ENCODE data around the gene FRS3.

The FRS3 gene

GRCh38 chr6:41748102-41748477 is 31.6 kb downstream of the FRS3 start:
- no peak for TF ChIP-seq GATA1 (IDR thresholded peaks at IDR 0.05; ENCODE audit: low read depth, low read length)
- no peak for TF ChIP-seq POLR2A (IDR thresholded peaks at IDR 0.05; ENCODE audit: low read length)
- DNase-seq, result no peak

DNA sequence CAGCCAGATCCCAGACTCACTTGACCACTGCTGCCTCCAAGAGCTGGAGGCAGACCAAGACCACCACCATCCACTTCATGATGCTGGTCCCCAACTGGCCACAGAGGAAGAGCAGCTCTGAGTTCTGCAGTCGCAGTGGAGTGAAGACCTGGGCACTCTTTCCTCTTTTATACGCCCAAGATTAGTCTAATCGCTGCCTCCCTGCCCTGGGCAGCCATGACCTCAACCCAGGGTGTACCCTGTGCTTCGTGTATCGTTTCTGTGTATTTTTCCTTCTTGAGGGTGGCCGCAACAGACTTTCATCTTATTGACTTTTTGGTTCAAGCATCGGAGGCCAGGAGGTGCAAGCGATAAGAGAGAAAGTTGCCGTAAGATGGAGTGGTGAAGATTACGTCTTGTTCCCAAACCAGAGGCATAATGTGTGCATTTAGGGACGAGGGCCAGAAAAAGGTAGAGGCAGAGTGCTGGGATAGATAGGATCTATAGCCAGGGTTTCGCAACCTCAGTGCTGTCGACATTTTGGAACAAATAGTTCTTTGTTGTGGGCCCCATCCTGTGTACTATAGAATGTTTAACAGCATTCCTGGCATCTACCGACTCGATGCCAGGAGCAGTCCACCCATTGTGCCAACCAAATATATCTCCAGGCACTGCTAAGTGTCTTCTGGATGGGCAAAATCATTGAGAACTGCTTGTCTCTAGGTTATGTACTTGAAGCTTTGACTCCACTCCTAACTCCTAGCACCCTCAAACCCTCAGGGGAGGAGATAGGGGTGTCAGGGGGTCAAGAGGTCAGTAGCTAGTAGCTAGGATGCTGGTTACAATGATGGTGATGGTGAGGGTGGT is 32.2 kb downstream of the FRS3 start, which contains the start of gene PGC:
TSS of gene PGC (minus strand) at position 142 of the 846 bp plus-strand sequence. CDS start at position 79, 63 bp downstream.
- DNase-seq, result no peak
- TF ChIP-seq POLR2A (IDR thresholded peaks at IDR 0.05; ENCODE audit: low read length), result no peak
- TF ChIP-seq GATA1 (IDR thresholded peaks at IDR 0.05; ENCODE audit: low read depth, low read length), result no peak

DNA sequence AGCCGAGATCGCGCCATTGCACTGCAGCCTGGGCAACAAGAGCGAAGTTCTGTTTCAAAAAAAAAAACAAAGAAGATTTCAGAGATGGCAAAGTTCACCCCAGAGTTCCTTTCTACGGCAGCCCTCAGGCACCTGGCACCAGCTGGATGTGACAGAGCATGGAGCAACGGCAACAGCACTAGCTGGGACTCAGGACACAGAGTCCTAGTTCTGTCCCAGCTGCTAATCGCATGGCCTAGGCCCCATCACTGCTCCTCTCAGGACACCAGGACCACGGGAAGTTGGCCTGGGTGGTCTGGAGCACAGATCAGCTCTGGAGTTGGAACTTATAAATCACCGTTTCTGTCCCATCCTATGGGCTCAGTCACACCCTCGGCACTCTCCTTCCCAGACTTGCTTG is 33.6 kb downstream of the FRS3 start:
- TF ChIP-seq POLR2A (IDR thresholded peaks at IDR 0.05; ENCODE audit: low read length) (no peak), GATA1 (IDR thresholded peaks at IDR 0.05; ENCODE audit: low read depth, low read length) (no peak)
- DNase-seq, result no peak

DNA sequence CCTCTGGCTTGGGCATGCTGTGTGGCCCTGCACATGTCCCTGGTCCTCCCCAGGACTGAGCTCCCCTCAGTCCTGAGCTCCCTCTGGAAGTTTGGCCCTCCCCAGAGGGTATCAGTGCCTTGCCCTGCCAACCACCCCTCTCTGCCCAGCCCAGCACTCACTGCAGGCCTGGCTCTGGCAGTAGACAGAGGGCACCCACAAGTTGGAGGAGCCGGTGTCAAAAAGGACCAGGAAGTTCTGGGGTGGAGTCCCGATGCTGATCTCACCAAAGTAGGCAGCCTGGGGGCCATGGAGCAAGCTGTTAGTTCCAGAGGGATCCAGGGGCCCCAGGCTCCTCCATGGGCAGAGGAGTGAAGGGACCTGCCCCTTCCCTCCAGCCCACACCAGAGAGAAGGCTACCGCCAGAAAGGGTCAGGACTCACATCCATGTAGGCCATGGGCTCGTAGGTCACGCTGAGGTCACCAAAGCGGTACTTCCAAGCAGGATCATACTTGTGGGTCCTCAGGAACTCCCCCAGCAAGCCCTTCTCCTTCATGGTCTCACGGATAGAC is 35.4 kb downstream of the FRS3 start:
- TF ChIP-seq POLR2A (IDR thresholded peaks at IDR 0.05; ENCODE audit: low read length) (no peak), GATA1 (IDR thresholded peaks at IDR 0.05; ENCODE audit: low read depth, low read length) (no peak)

GRCh38 chr6:41743406-41744235 is 36.1 kb downstream of the FRS3 start:
- TF ChIP-seq GATA1 (IDR thresholded peaks at IDR 0.05; ENCODE audit: low read depth, low read length) (no peak), POLR2A (IDR thresholded peaks at IDR 0.05; ENCODE audit: low read length) (no peak)
- no peak for DNase-seq

More for the DNA sequence above, 35.4 kb downstream of the FRS3 start:
- no peak for DNase-seq

DNA sequence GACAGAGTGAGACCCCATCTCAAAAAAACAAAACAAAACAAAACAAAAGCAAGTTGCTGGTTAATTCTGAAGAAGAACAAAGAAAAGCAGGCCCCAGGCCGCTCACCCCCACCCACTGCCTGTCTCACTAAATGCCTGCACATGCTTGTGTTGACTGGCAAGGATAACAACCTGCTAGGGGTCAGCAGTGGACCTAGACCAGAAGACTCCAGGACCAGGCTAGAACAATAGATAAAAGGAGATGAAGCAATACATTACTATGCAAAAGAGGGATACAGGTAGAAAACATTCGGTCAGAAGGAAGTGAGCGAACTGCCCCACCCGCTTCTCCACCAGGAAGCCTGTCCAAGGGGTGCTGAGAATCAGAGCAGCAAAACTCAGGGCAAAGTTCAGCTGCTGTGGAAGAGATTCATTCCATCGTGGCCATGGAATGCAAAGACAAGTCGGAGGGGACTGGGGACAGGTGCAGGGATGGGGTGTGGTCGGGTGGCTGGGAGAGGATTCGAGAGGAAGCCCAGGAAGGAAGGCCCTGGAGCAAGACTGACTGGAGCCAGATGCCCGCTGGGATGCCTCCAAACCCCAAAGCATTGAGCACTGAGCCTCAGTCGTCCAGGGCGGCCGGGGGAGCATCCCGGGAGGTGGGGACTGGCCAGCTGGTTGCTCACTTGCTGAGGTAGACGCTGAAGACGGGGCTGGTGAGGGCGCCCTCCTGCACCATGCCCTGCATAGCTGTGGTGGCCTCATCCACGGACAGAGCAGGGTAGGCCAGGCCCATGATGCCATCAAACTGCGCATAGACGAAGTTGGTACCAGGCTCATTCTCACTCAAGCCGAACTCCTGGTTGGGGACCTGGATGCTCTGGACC is 37.8 kb downstream of the FRS3 start:
- no peak for TF ChIP-seq POLR2A (IDR thresholded peaks at IDR 0.05; ENCODE audit: low read length)
- no peak for TF ChIP-seq GATA1 (IDR thresholded peaks at IDR 0.05; ENCODE audit: low read depth, low read length)
- DNase-seq, result no peak

GRCh38 chr6:41740366-41741162 is 39.1 kb downstream of the FRS3 start:
- no peak for TF ChIP-seq POLR2A (IDR thresholded peaks at IDR 0.05; ENCODE audit: low read length)
- no peak for TF ChIP-seq GATA1 (IDR thresholded peaks at IDR 0.05; ENCODE audit: low read depth, low read length)
- no peak for DNase-seq

DNA sequence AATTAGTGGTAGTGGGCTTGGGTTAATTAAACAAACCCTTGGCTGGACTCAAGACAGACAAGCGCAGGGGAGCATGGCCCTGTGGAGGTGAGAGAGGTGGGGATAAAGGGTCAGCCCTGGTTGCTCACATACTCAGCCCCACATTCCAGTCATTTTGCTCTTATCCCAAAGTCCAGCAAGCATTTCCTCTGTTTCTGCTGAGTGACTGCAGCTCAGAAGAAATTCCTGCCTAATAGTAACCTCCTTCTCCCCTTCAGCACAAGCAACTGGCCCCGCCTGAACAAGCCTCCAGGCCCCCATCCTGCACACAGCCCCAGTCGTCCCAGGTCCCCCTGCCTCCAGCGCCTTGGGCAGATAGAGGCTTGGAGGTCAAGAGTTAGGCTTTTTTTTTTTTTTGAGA is 40.7 kb downstream of the FRS3 start:
- DNase-seq, result no peak
- TF ChIP-seq POLR2A (IDR thresholded peaks at IDR 0.05; ENCODE audit: low read length), result no peak
- no peak for TF ChIP-seq GATA1 (IDR thresholded peaks at IDR 0.05; ENCODE audit: low read depth, low read length)

- no peak for DNase-seq
- TF ChIP-seq GATA1 (IDR thresholded peaks at IDR 0.05; ENCODE audit: low read depth, low read length), result no peak
Measured at GRCh38 chr6:41737591-41738130, 42.0 kb downstream of the FRS3 start.

GRCh38 chr6:41736800-41737555 is 42.7 kb downstream of the FRS3 start:
- TF ChIP-seq POLR2A (IDR thresholded peaks at IDR 0.05; ENCODE audit: low read length) (no peak), GATA1 (IDR thresholded peaks at IDR 0.05; ENCODE audit: low read depth, low read length) (no peak)
- no peak for DNase-seq

DNA sequence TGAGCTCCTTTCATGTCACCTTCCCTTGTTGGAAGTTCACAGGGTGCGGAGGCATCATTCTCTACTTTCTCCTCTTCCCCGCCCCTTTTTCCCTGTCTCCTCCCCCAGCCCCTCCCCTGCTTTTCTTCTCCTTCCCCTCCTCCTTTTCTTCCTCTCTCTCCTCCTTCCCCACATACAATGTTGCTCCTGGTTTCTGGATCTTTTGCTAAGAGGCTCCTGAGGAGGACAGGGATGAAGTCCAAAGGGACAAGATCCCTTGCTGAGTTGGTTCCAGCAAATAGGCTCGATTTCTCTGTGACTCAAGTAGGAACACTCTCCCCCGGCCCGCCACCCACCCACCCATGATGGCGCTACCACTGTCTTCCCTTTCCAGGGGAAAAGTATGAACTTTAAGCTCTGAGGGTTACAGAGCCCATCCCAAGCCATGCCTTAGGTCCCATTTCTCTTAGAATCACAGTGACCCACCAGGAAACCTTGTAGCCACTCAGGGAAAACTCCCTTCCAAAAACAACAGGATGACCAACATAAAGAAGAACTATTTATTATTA is 43.4 kb downstream of the FRS3 start:
- TF ChIP-seq POLR2A (IDR thresholded peaks at IDR 0.05; ENCODE audit: low read length) (no peak), GATA1 (IDR thresholded peaks at IDR 0.05; ENCODE audit: low read depth, low read length) (no peak)
- DNase-seq, result no peak
